ENCODE results near the gene PPP6R2. TPM values are rescaled to one million over a fixed set of nuclear protein-coding genes. Genes with fewer than 3 reads are reported as not detected.

PPP6R2 gene
- total RNA-seq, 4 donors from 2014 or later = 35.6 to 50.8 (median 45.6) TPM

DNA sequence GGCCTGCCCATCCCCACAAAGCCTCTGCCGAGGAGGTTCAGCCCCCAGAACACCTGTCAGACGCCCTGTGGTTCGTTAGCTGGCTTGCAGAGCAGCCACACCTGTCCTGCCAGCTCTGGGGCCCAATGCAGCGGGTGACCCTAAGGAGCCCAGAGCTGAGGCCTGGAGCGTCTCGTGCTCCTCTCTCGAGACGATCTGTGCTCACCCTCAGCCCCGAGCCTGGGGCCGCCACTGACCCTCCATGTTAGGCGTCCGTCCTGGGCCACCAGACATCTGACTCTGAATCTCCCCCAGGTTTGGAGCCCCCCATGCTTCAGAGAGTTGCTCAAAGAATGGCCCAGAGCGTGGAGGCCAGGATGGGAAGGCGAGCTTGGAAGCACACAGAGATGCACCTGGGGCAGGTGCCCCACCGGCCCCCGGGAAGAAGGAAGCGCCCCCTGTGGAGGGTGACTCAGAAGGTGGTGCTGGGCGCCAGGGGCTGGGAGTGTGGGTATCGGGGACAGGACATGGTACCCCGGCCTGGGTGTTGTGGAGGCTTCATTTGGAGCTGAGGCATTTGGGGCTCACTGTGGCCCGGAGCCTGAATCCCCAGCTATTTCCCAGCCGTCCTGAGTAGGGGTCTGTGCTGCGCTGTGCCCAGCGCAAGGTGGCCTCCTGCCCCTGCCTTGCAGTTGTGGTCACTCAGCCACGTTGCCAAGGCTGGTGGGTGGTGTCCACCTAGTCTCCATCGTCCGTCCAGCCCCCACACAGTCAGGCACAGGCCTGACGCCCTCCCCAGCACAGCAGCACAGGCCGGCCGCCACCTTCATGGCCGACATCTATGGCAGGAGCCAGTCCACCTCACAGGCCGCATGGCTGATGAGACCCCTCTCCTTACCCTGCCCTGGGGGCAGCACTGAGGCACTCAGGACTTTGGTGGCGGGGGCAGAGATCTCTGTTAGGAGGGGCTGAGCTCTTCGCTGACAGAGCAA is 95.5 kb downstream of the PPP6R2 start:
- Histone ChIP-seq H3K27ac (no peak overlapping the region), H3K36me3 (peaks cover 36 to 90% (median 56%) of the 10 kb centered on the region in 3 donors), H3K4me3 (no peak overlapping the region), H3K4me1 (peaks cover 0 to 19% (median 8%) of the 10 kb centered on the region in 3 donors), H3K9me3 (no peaks in the 10 kb centered on the region), H3K27me3 (no peaks in the 10 kb centered on the region)
- TF ChIP-seq POLR2A (IDR thresholded peaks at IDR 0.05) = no peak
- TF ChIP-seq, protein P1, sequence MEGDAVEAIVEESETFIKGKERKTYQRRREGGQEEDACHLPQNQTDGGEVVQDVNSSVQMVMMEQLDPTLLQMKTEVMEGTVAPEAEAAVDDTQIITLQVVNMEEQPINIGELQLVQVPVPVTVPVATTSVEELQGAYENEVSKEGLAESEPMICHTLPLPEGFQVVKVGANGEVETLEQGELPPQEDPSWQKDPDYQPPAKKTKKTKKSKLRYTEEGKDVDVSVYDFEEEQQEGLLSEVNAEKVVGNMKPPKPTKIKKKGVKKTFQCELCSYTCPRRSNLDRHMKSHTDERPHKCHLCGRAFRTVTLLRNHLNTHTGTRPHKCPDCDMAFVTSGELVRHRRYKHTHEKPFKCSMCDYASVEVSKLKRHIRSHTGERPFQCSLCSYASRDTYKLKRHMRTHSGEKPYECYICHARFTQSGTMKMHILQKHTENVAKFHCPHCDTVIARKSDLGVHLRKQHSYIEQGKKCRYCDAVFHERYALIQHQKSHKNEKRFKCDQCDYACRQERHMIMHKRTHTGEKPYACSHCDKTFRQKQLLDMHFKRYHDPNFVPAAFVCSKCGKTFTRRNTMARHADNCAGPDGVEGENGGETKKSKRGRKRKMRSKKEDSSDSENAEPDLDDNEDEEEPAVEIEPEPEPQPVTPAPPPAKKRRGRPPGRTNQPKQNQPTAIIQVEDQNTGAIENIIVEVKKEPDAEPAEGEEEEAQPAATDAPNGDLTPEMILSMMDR (IDR thresholded peaks at IDR 0.05) = no peak
- 56 to 73% methylated on average over 3 to 6 of the region's 34 CpGs for WGBS, 2 donors
- intact Hi-C loops (cut with DNase I) = no loop called here
- DNase-seq = no peak

DNA sequence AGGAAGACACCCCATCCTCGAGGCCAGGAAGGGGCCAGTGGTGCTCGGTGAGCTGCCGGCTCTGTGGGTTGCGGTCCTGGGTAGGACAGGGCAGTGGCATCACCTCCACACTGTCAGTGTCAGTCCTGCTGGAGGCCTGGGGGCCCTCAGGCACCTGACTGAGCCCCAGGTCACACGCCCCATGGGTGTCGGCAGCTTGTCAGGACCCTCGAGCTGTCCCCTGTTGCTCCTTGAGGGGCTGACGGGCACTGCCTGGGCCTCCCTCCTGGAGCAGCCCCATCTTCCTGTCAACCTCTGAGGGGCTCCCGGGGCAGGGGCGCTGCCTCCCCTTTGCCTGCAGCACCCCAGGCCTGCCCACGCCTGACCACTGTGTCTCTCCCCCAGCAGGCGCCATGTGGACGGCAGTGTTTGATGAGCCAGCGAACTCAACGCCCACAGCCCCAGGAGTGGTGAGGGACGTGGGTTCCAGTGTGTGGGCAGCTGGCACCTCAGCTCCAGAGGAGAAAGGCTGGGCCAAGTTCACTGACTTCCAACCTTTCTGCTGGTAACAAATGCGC is 96.3 kb downstream of the PPP6R2 start:
- H3K27me3 ChIP-seq = no peaks in the 10 kb centered on the region
- H3K4me1 ChIP-seq = peaks cover 6 to 27% (median 8%) of the 10 kb centered on the region in 3 donors
- H3K27ac ChIP-seq = no peak overlapping the region
- no peak for DNase-seq
- intact Hi-C loops (cut with DNase I) = no loop called here
- WGBS, 2 donors = no CpG with 5 or more reads among the region's 17 CpGs
- no peaks in the 10 kb centered on the region for H3K9me3 ChIP-seq
- no peak for TF ChIP-seq POLR2A (IDR thresholded peaks at IDR 0.05)
- TF ChIP-seq, protein P1 (IDR thresholded peaks at IDR 0.05) = no peak
- H3K4me3 ChIP-seq = no peak overlapping the region
- peaks cover 36 to 98% (median 56%) of the 10 kb centered on the region in 3 donors for H3K36me3 ChIP-seq

DNA sequence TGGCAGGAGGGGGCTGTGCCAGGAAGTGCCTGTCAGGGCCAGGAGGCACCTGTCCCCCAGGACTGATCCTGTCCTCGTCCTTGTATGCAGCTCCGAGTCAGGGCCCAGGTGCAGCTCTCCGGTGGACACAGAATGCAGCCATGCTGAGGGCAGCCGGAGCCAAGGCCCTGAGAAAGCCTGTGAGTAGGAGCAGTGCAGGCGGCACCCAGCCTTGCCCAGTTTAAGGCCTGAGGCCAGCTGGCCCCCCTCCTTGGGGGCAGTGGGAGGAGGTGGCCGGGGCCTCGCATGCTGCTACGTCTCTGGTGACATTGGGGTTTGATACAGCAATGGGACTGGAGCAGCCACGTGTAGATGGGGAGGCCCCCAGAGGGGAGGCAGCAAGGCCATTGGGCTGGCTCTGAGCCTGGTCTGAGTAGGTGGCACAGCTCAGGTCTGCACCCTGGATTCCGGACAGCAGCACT is 96.8 kb downstream of the PPP6R2 start:
- WGBS, 2 donors = 40 to 80% methylated on average over 1 to 5 of the region's 10 CpGs
- TF ChIP-seq, protein P1 (IDR thresholded peaks at IDR 0.05) = no peak
- no peak for TF ChIP-seq POLR2A (IDR thresholded peaks at IDR 0.05)
- no peak for DNase-seq

DNA sequence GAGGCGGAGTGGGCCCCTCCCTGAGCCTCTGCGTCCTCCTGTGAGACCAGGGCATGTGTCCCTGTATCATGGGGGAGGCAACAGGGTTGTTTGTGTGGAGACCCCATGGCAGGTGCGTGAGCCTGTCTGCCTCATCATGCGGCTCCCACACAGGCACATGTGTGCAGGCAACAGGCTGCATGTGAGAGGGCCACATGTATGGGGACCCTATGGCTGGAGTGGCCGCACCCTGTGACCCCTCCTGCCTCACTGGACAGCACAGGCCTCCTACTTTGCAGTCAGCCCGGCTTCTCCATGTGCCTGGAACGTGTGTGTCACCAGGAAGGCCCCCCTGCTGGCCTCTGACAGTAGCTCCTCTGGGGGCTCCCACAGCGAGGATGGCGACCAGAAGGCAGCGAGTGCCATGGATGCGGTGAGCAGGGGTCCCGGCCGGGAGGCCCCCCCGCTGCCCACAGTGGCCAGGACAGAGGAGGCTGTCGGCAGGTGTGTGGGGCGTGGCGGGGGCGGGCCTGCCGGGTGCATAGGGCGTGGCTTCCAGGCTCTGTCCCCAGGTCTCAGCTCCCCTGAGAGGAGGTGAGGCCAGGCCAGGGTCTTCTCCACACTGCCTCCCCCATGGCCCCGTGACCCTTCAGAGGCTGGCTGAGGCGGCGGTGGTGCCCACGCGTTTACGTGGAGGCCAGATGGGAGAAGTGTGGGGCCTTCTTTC is 97.6 kb downstream of the PPP6R2 start:
- no peak for DNase-seq
- 89 to 90% methylated on average over 2 to 3 of the region's 26 CpGs for WGBS, 2 donors
- intact Hi-C loops (cut with DNase I) = no loop called here
- H3K36me3 ChIP-seq = peaks cover 36 to 100% (median 46%) of the 10 kb centered on the region in 3 donors
- peaks cover 0 to 25% (median 10%) of the 10 kb centered on the region in 3 donors for H3K4me1 ChIP-seq
- no peak overlapping the region for H3K4me3 ChIP-seq
- TF ChIP-seq, protein P1 (IDR thresholded peaks at IDR 0.05) = no peak
- no peak for TF ChIP-seq POLR2A (IDR thresholded peaks at IDR 0.05)
- no peaks in the 10 kb centered on the region for H3K9me3 ChIP-seq
- no peak overlapping the region for H3K27ac ChIP-seq
- no peaks in the 10 kb centered on the region for H3K27me3 ChIP-seq

More for the DNA sequence above, 96.8 kb downstream of the PPP6R2 start:
- no peak overlapping the region for H3K4me3 ChIP-seq
- peaks cover 36 to 100% (median 52%) of the 10 kb centered on the region in 3 donors for H3K36me3 ChIP-seq
- H3K9me3 ChIP-seq = no peaks in the 10 kb centered on the region
- no peaks in the 10 kb centered on the region for H3K27me3 ChIP-seq
- H3K27ac ChIP-seq = no peak overlapping the region
- peaks cover 7 to 28% (median 10%) of the 10 kb centered on the region in 3 donors for H3K4me1 ChIP-seq
- intact Hi-C loops (cut with DNase I) = no loop called here
